Limb (tissue), 2 donors: ENCODE data around the gene ZNF836.
"Not testable (repeated sequence)": the region's sequence is repeated elsewhere in the genome, so short reads cannot be mapped to it uniquely, and the experiment has no call there.

ENCODE experiments used
- DNase-seq, 2 donors: peaks; one replicate each; pipeline ENCODE4 v3.0.0-alpha.2; 2016; ENCODE audit errors: extremely low spot score in 2 of 2

ZNF836 gene

GRCh38 chr19:52171321-52172169 is at the start of gene ZNF836:
ZNF836 (minus strand) TSS chr19:52171621; CDS start chr19:52168072, 3,549 bp downstream.
- DNase-seq = peak; percentile 83 to 92

GRCh38 chr19:52221031-52221430 is 49.6 kb upstream of the ZNF836 start:
- no peak for DNase-seq

- peak in 1 of 2 donors; percentile 37 for DNase-seq
Observed at GRCh38 chr19:52219611-52220010, 48.2 kb upstream of the ZNF836 start.

GRCh38 chr19:52217576-52217975 is 46.2 kb upstream of the ZNF836 start:
- no peak for DNase-seq

- no peak for DNase-seq
Observed at GRCh38 chr19:52216401-52216800, 45.0 kb upstream of the ZNF836 start.

- DNase-seq = no peak
Observed at GRCh38 chr19:52214241-52214640, 42.8 kb upstream of the ZNF836 start.

- no peak for DNase-seq
Observed at GRCh38 chr19:52212572-52213255, 41.3 kb upstream of the ZNF836 start.

- no peak for DNase-seq
Observed at GRCh38 chr19:52211926-52212571, 40.6 kb upstream of the ZNF836 start.

GRCh38 chr19:52211203-52211602 is 39.8 kb upstream of the ZNF836 start:
- DNase-seq = no peak

GRCh38 chr19:52206481-52206880 is 35.1 kb upstream of the ZNF836 start:
- no peak for DNase-seq

- not testable (repeated sequence) for DNase-seq
Observed at GRCh38 chr19:52200755-52201391, 29.5 kb upstream of the ZNF836 start.

- DNase-seq = no peak
Observed at GRCh38 chr19:52200044-52200443, 28.6 kb upstream of the ZNF836 start.

- no peak for DNase-seq
Observed at GRCh38 chr19:52198678-52199077, 27.3 kb upstream of the ZNF836 start.

- no peak for DNase-seq
Observed at GRCh38 chr19:52197964-52198363, 26.5 kb upstream of the ZNF836 start.

GRCh38 chr19:52196256-52196967 is 25.0 kb upstream of the ZNF836 start:
- DNase-seq = no peak

- DNase-seq = no peak
Observed at GRCh38 chr19:52191951-52192350, 20.5 kb upstream of the ZNF836 start.

- DNase-seq = no peak
Observed at GRCh38 chr19:52191389-52191788, 20.0 kb upstream of the ZNF836 start.

GRCh38 chr19:52190487-52191293 is 19.3 kb upstream of the ZNF836 start:
- DNase-seq = peak; percentile 18 to 30

GRCh38 chr19:52189735-52190486 is 18.5 kb upstream of the ZNF836 start, which contains the start of gene PPP2R1A:
PPP2R1A (plus strand) TSS chr19:52190052; CDS start chr19:52190097, 45 bp downstream.
- peak; percentile 98 to 100 for DNase-seq
